Stimulated activated CD8-positive, alpha-beta memory T cell treated with anti-CD3 and anti-CD28 coated beads, Interleukin-2, amount 100 ng/mL, for 1 hour (primary cell): ENCODE measurements around the gene OR6P1.

ENCODE experiments used
- DNase-seq, 2 donors: peaks; one replicate each; pipeline ENCODE4 v3.0.0-alpha.2; 2020; ENCODE audit warnings: low read depth in 2 of 2

Gene OR6P1, protein sequence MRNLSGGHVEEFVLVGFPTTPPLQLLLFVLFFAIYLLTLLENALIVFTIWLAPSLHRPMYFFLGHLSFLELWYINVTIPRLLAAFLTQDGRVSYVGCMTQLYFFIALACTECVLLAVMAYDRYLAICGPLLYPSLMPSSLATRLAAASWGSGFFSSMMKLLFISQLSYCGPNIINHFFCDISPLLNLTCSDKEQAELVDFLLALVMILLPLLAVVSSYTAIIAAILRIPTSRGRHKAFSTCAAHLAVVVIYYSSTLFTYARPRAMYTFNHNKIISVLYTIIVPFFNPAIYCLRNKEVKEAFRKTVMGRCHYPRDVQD

DNA sequence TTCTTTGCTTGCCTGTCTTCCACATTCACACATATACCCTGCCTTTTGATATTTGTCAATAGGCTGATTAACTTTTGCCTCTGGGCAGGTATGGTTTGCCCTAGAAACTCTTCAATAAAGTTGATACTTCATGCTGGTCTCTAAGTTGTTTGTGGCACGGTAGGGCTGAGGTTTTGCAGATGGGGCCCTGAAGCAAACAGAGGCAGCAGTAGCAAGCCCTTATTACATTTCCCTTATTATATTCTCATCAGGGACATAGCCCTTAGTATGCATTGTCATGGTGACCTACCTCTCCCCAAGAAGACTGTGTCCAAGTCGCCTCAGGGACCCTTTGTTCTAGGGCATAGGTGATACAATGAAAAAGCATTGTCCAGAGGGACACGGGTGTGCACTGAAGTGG, at the start of gene OR6P1:
TSS of gene OR6P1 (minus strand) at position 101 of the 400 bp plus-strand sequence. CDS start 6,976 bp downstream, outside the sequence.
- DNase-seq: no peak

DNA sequence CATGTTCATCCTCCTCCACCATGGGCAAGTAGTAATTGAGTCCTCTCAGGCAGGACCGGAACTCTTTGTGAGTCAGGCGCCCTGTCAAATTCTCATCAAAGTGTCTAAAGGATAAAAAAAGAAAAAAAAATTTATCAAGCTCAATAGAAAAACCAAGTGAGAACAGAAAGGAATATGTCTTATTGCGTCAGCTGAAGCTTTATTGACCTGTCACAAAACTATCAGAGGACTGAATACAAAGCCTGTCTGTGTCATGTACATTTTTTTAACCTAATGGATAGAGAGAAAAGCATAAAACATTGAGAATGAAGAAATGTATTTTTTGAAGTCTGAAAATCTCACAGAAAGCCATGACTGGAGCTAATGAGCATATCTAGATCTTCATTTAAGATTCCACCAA, 43.4 kb upstream of the OR6P1 start:
- DNase-seq: no peak

DNA sequence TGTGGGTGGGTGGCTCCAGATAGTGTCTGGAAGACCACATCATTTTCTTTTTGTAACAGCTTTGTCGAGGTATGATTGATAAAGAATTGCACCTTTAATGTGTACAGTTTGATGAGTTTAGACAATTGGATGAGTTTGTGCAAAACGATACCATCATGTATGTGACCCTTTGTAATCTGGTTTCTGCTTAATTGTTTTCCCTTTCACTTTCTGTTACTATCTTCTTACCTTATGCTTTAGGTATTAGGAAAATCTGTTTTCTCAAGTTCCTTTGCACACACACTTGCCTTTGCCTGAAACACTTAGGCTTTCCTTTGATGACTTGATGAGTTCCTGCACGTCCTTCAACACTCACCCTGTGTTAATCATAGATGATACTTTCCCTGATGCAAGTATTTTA, 41.5 kb upstream of the OR6P1 start:
- no peak for DNase-seq

DNA sequence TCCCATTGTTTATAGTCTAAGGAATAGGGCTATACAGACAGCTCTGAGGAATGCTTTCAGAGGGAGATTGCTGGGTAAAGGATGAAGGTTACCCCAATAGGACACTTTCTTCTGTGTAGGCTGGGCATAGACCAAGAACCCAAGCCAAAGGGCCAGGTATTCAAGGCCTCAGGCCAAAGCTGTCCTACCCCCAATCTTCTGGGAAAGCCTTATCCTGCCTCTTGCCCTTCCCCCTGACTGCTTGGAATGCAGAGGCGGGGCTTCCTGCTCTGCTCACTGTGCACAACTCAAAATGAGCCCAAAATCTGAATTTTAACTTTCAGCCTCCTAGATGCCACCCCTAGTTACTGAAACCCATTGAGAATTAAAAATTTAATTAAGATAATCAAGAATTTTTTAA, 36.9 kb upstream of the OR6P1 start:
- no peak for DNase-seq

DNA sequence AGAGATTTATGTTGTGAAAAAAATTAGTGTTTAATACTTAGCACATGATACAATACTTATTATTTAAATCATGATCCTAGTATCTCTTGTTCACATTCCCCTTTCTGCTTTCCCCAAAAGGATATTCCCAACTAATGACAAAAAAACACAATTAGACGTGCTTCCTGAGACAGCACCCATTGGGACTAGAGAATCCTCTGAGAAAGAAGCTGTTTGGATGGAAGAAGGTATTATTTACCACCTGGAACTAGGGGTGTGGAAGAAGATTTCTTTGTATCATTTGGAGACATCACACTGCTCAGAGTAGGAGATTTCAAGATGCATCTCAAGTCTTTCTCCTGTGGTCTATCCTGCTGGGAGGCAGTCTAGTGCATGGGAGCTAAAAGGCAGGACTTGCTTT, 34.6 kb upstream of the OR6P1 start, which contains the start of gene OR10Z1:
TSS of gene OR10Z1 (plus strand) at position 301 of the 400 bp plus-strand sequence. CDS start 1,171 bp downstream, outside the sequence.
- DNase-seq: no peak

DNA sequence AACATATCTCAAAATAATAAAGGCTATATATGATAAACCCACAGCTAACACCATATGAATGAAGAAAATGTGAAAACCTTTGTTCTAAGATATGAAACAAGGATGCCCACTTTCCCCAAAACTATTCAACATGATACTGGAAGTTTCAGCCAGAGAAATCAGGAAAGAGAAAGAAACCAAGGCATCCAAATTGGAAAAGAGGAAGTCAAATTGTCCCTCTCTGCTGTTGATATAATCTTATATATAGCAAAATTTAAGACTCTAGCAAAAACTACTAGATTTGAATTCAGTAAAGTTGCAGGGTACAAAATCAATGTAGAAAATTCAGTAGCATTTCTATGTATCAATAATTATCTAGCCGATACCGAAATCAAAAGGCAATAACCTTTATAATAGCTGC, 30.4 kb upstream of the OR6P1 start:
- DNase-seq: no peak

DNA sequence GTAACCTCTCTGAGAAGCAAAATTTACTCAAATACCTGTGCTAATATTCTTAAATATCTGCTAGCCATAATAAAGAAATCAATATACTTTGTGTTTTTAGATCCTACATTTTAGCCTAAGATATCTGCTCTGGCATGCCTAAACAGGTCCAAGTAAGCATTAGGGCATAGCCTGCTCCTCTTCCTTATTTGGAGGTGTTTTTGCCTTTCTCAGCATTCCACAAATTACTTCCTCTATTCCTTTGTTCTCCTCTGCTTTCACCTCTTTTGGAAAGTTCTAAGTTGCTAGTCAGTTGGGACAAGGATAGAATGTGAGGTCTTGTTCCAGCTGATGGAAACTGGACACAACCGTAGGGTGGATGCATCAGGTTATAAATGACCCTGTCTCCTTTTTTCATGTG, 16.6 kb upstream of the OR6P1 start:
- DNase-seq: no peak

DNA sequence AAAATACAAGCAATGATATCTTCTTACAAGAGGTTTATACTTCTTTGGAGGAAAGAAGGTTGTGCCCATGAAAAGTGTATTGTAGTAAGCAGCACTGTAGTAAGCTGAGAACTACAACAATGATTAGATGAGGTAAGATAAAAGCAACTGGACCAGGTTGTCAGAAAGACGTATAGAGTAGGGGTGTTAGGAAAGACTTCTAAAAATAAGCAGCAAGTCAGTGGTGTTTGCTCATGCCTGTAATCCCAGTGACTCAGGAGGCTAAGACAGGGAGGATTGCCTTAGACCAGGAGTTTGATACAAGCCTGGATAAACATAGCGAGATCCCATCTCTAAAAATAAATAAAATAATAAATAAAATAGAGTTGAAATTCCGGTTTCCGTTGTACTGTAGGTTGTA, 13.6 kb upstream of the OR6P1 start:
- no peak for DNase-seq

DNA sequence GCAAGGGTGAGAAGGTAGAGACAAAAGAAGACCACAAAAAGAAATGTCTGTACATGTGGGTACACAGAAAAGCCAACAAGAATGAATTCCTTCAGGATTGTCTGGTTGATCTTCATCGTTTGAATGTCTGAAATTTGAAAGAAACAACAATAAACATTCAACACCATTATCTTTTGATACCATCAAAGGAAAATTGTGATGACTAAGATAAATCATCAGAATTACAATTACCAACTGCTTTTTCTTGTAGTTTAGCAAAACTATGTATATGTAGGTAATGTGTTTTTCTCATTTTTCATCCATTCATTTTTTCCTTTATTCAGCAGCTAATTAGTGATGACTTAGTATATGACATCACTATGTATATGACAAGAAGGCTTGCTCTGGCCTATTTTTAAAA, 9.4 kb upstream of the OR6P1 start, which contains the start of gene OR10X1:
TSS of gene OR10X1 (minus strand) at position 167 of the 400 bp plus-strand sequence. CDS start at position 167, 0 bp downstream.
- DNase-seq: no peak

DNA sequence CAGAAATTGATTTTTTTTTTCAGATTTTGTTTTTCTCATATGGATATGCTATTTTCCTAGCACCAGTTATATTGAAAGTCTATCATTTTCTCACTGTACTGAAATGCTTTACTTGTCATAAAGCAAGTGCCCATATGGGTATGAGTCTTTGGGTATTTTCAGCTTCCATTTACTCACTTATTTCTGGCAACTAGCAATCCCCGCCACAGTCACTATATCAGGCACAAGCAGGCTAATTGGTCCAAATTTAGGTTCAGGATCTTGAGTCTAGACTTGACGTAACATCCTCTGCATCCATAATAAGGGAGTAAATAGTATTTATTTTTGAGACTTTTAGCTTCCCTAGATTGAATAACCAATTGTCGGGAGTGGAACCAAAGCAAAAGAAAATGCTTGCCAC, 7.2 kb upstream of the OR6P1 start:
- DNase-seq: no peak

DNA sequence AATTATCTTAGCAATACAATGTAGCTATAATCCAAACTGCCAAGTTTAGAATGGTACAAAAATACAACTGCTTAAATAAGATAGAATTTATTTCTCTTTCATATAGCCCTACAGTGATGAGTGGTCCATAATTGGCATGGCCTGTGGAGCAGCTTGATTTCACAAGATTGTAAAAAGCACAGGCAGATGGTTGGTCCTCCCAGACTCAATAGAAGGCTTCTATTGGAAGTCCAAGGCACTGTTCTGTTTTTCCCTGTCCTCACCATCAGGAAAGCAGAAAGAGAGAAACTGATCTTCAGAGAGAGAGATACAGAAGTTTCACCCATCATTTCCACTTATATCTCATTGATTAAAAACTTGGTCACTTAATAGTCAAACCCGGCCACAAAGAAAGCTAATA, 1.8 kb upstream of the OR6P1 start:
- no peak for DNase-seq

DNA sequence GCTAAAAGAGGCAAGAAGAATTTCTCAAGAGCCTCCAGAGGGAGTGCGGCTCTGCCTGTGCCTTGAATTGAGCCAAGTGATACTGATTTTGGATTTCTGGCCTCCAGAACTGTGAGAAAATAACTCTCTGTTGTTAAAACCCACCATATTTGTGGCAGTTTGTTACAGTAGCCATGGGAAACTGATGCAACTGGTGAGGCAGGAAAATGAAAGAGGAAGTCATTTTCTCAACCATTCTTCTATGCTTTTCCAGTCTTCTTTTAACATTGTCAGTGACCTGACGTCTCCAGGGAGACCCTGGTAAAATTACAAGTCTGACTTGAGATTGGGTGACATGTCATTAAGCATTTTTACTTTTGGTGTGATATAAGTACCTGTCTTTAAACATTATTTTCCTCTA, 5.8 kb downstream of the OR6P1 start:
- no peak for DNase-seq

DNA sequence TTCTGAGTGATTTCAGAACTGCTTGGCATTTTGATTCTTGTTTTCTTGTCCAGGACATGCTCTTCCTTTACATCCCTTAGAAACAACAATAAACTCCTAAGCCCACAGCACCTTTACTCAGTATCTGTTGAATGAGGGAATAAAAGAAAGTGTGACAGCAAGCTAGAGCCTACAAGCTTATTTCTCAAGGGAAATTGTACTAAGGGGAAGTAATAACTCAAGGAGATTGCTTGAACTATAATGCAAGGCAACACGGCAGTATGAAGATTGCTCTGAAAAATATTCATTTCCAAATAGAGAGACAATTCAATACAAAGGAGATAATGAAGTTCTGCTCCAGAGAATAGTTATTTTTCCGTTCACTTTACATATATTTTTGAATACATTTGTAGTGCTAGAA, 6.5 kb downstream of the OR6P1 start:
- DNase-seq: no peak

DNA sequence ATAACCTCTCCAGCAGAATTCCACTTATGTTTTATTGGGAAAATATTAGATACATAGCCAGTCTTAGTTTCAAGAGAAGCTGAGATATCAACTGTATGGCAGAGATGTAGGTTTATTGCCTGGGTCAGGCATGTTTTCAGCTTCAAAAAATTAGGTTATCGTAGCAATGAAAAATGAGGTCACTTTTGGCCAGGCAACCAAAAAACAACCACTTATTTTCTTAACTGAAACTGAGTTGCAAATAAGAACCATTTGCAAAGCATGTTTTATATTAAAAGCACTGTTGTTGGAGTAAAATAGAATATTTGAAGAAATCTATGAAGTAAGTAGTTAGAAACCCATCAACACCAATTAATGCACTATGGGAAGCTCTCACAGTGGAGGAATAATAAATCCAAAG, 10.7 kb downstream of the OR6P1 start:
- DNase-seq: no peak

DNA sequence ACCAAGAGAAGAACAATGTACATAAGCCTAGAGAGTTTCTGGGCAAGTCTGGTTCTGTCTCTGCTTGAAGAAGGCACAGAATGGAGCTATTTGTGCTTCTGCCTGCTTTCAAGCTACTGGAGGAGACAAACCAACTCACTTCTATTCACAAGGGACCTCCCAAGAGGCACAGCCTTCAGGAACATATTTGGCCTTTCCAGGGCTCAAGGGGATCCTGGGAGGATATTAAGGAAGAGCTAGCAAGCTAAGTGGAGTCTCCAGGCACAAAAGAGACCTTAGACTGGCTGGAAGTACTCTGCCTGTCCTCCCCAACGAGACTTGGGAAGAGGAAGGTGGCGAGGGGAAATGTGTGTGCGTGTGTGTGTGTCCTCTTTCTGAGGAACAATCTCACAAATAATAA, 16.0 kb downstream of the OR6P1 start, which contains the start of gene OR6Y1:
TSS of gene OR6Y1 (minus strand) at position 54 of the 400 bp plus-strand sequence. CDS start 6,300 bp downstream, outside the sequence.
- no peak for DNase-seq

DNA sequence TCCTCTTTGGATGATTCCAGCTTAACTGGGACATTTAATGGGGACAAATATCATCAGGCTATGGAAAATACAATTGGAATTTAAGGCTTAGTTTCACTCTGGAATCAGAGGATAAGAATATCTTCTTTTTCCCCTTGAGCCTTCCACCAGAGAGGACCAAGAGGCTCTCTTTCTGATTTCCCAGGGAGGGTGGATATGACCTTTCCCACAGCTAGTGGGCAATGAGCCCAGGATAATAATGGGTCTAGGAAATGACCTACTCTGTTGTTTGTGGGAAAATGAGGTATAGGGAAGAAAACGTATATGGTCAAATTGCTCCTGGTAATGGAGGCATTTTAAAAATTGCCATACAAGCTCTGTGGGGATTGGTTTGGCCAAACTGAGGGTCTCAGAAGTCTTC, 18.1 kb downstream of the OR6P1 start:
- no peak for DNase-seq

DNA sequence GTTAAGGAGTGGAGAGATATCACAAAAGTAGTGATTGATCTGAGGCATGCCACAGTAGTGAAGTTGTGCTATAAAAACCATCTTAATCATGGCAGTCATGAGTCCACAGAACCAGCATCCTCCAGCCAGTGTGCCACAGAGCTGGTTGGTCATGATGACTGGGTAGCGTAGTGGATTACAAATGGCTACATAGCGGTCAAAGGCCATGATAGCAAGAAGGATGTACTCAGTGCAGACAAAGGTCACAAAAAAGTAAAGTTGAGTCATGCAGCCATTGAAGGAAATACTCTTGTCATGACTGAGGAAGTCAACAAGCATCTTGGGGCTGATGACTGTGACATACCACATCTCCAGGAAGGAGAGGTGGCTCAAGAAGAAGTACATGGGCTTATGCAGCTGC, 22.8 kb downstream of the OR6P1 start:
- no peak for DNase-seq

DNA sequence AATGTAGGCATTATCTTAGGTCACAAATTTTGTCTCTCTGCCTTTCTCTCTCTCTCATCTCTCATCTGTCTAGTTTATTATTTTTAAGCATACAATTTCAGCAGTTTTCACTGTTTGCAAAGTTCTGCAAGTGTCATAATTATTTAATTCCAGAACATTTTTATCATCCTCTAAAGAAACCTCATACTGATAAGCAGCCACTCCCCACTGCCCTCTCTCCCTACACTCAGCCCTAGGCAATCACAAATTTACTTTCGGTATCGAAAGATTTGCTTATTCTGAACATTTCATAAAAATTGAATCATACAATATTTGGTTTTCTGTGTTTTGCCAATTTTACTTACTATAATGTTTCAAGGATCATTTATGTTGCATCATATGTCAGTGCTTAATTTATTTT, 32.8 kb downstream of the OR6P1 start:
- no peak for DNase-seq

DNA sequence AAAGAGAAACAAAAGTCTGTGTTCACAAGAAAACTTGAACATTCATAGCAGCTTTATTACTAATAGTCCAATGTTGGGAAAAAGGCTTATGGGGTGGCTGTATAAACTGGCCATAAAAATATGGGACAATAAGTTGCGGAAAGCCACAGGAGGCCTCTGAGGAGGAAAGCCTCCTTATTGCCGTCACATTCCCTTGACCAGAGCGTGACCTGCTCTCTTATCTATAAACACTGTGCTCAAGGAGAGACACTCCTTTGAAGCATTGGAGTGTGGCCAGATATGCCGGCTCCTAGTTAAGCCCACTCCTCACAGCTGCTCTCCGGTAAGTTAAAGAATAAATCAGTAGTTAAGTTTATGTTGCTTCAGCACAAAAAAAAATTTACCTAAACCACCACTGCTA, 35.9 kb downstream of the OR6P1 start:
- DNase-seq: no peak

DNA sequence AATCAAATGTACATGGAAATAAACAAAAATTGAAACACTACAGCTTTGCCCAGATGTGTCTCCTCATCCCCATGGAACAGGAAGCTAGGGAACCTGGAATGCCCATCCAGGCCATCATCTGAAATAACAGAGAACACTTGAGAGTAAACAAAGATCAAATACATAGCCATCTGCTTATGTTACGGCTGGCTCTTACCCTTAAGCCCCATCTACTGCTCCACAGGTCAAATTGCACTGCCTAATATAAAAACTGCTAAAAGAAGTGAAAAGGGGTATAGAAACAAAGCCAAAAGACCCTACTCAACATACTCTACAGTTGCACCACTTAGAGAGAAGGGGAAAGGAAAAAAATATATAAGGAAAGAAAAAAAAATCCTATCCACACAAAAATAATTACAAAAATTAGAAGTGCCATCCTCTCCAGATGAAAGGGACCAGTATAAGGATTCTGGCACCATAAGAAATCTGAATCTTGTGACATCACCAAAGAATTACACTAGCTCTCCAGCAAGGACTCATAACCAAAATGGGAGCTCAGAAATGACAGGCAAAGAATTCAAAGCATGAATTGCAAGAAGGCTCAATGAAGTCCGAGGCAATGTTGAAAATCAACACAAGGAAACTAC, 43.1 kb downstream of the OR6P1 start:
- no peak for DNase-seq

DNA sequence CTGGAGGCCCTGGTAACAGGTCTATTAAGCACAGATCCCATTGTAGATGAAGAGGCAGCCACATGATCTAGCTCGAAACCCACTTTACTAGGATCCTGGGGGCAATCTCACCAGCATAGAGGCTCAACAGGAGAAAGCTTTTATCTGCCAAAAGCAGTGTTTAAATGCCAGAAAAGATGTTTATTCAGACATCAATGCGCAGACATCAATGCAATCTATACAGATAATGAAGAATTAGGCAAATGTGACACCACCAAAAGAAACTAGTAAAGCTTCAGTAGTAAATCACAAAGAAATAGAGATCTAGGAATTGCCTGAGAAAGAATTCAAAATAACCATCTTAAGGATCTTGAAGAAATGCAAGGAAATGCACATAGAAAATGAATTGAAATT, 48.7 kb downstream of the OR6P1 start:
- no peak for DNase-seq

DNA sequence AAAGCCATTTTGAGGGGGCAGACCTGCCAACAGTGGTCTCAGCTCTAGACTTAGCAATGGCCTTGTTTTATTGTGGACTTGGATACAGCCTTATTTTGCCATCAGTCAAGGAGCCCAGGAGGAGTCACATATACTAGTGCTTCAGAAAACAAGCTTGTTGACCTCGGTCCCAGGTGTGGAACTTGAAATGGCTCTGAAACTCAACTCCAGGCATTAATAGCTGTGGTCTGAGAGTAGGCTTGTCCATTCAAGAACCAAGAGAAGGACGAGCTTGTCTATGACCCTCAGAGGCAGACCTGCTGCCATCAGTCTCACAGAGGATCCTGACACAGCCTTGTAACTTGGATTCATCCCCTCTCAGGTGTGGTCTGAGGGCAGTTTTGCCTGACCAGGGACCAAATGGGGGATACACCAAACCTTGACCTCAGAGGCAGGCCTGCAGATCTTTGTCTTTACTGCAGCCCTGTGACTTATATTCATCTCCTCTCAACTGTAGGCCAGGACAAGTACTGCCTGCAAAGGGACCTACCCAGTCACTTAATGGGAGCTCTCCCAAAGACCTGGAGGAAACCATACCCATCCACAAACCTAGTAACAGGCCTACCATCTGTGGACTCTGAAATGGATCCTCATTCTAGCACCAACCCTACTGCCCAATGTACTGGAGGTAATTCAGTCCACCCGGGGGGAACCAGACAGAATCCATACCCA, 49.3 kb downstream of the OR6P1 start:
- no peak for DNase-seq

DNA sequence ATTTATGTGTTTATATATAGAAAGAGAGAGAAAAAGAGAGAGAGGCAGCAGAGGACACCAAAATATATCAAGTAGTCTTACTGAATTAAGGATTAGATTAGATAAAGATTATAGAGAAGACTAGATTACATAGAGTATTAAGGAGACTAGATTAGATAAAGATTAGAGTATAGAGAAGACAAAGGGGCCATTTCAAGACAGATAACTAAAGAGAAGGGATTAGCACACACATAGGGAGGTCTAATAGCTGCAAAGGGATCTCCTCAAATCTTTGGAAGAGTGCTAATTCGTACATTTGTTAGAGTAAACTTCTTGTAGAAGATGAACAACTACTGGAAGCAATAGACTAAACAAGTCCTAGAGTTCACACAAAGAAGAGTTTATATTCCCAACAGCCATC, 50.4 kb downstream of the OR6P1 start:
- DNase-seq: no peak
